ENCODE data around the gene TREML4.

Gene TREML4

GRCh38 chr6:41283600-41283999 lies 55.5 kb downstream of the TREML4 start:
- TF ChIP-seq POLR2AphosphoS5 (IDR thresholded peaks at IDR 0.05; ENCODE audit: low read depth, low read length) = no peak
- TF ChIP-seq TAF1 (IDR thresholded peaks at IDR 0.05; ENCODE audit: borderline replicate concordance, insufficient read depth, low read length) = no peak
- TF ChIP-seq FOXP2 (optimal IDR thresholded peaks at IDR 0.05; ENCODE audit: borderline replicate concordance, extremely low read depth, extremely low read length, insufficient read depth) = no peak
- TF ChIP-seq REST (IDR thresholded peaks at IDR 0.05; ENCODE audit: insufficient read depth in 1 of 2, low read depth in 2 of 2, low read length in 2 of 2) = no peak
- no peak for TF ChIP-seq SIN3A (IDR thresholded peaks at IDR 0.05; ENCODE audit: borderline replicate concordance, insufficient read depth, low read length)

- TF ChIP-seq REST (IDR thresholded peaks at IDR 0.05; ENCODE audit: insufficient read depth in 1 of 2, low read depth in 2 of 2, low read length in 2 of 2) (no peak), TAF1 (IDR thresholded peaks at IDR 0.05; ENCODE audit: borderline replicate concordance, insufficient read depth, low read length) (no peak)
Measured at GRCh38 chr6:41284726-41285125, 56.6 kb downstream of the TREML4 start.

- TF ChIP-seq REST (IDR thresholded peaks at IDR 0.05; ENCODE audit: insufficient read depth in 1 of 2, low read depth in 2 of 2, low read length in 2 of 2) (no peak), FOXP2 (optimal IDR thresholded peaks at IDR 0.05; ENCODE audit: borderline replicate concordance, extremely low read depth, extremely low read length, insufficient read depth) (no peak), POLR2AphosphoS5 (IDR thresholded peaks at IDR 0.05; ENCODE audit: low read depth, low read length) (no peak), SIN3A (IDR thresholded peaks at IDR 0.05; ENCODE audit: borderline replicate concordance, insufficient read depth, low read length) (no peak), TAF1 (IDR thresholded peaks at IDR 0.05; ENCODE audit: borderline replicate concordance, insufficient read depth, low read length) (no peak)
Measured at GRCh38 chr6:41286544-41287346, 58.6 kb downstream of the TREML4 start, which contains the start of gene TREM1. Gene TREM1, minus strand, starts transcription at chr6:41286682. Its CDS starts 27 bp downstream, at chr6:41286655.

- TF ChIP-seq FOXP2 (optimal IDR thresholded peaks at IDR 0.05; ENCODE audit: borderline replicate concordance, extremely low read depth, extremely low read length, insufficient read depth) (no peak), TAF1 (IDR thresholded peaks at IDR 0.05; ENCODE audit: borderline replicate concordance, insufficient read depth, low read length) (no peak), POLR2AphosphoS5 (IDR thresholded peaks at IDR 0.05; ENCODE audit: low read depth, low read length) (no peak), REST (IDR thresholded peaks at IDR 0.05; ENCODE audit: insufficient read depth in 1 of 2, low read depth in 2 of 2, low read length in 2 of 2) (no peak), SIN3A (IDR thresholded peaks at IDR 0.05; ENCODE audit: borderline replicate concordance, insufficient read depth, low read length) (no peak)
Measured at GRCh38 chr6:41288030-41288753, 60.0 kb downstream of the TREML4 start.
